Kidney (tissue), 14 donors: ENCODE results near the gene AMMECR1. TPM values are rescaled to one million over a fixed set of nuclear protein-coding genes. Genes with fewer than 3 reads are reported as not detected.
A peak's percentile ranks its signal among the peaks of the same experiment; 100 is the strongest.

ENCODE experiments used
- DNase-seq, 5 donors: peaks; one replicate each; pipeline ENCODE4 v3.0.0-alpha.2; 2013 to 2020
- FAIRE-seq: peaks from 2 replicates; lab custom pipeline; 2012; peaks lifted over from hg19 to GRCh38; lab: Jason Lieb, UNC
- H3K27ac ChIP-seq, 2 donors: one replicate each; pipeline ENCODE4 v1.7.0; 2013; ENCODE audit warnings: low read depth in 2 of 2, low read length in 2 of 2, inconsistent platforms in 1 of 2
- H3K27me3 ChIP-seq: one replicate; pipeline ENCODE4 v1.7.1; 2013; ENCODE audit warnings: low read length, inconsistent platforms; ENCODE audit not compliant: control insufficient read depth, insufficient read depth
- H3K36me3 ChIP-seq, 3 donors: one replicate each; pipeline versions ENCODE4 v1.7.0 to v1.7.1; 2013; ENCODE audit warnings: low read length in 3 of 3, control low read depth in 1 of 3, inconsistent platforms in 1 of 3; ENCODE audit not compliant: insufficient read depth in 3 of 3, control insufficient read depth in 2 of 3
- H3K4me1 ChIP-seq, 3 donors: one replicate each; pipeline versions ENCODE4 v1.7.0 to v1.7.1; 2013; ENCODE audit warnings: low read length in 3 of 3, inconsistent platforms in 1 of 3, low read depth in 1 of 3; ENCODE audit not compliant: control insufficient read depth in 2 of 3, insufficient read depth in 2 of 3
- H3K4me3 ChIP-seq, 3 donors: one replicate each; pipeline versions ENCODE4 v1.7.0 to v1.8.1; 2013; ENCODE audit warnings: low read length in 3 of 3, control low read depth in 1 of 3, inconsistent platforms in 1 of 3
- H3K9ac ChIP-seq, 3 donors: one replicate each; pipeline versions ENCODE4 v1.7.0 to v1.7.1; 2013; ENCODE audit warnings: low read length in 3 of 3, control low read depth in 1 of 3, inconsistent platforms in 1 of 3
- H3K9me3 ChIP-seq, 3 donors: one replicate each; pipeline versions ENCODE4 v1.7.0 to v1.7.1; 2013; ENCODE audit warnings: low read length in 3 of 3, control low read depth in 1 of 3, inconsistent platforms in 1 of 3; ENCODE audit not compliant: control insufficient read depth in 2 of 3, insufficient read depth in 1 of 3
- CTCF ChIP-seq: IDR thresholded peaks from 3 replicates; pipeline ENCODE4 v1.5.1; 2012; ENCODE audit warnings: mild to moderate bottlenecking, moderate library complexity, borderline replicate concordance; ENCODE audit not compliant: insufficient read depth; ENCODE audit errors: extremely low read depth
- intact Hi-C: fragments of 100-400 bp; cut with DNase I; formaldehyde crosslinking; loops from one replicate; pipeline ENCODE4 v1.11.1; 2022
- polyA plus RNA-seq: library from polyadenylated mRNA; stranded (reverse); fragments of 350-450 nt; fragmentation: Illumina TruSeq; extraction: RNeasy Lipid Tissue Mini Kit (QIAGEN cat#74804); gene quantifications from one replicate; pipeline ENCODE4 v1.2.3, GENCODE V29; 2014; ENCODE audit warnings: low read depth, low replicate concordance; ENCODE audit not compliant: insufficient read depth
- total RNA-seq: library from RNA; stranded (reverse); fragmentation: NEBNext Ultra II Directional; extraction: Animal tissue kit (Norgen Biotek cat#: 25700); gene quantifications from one replicate; pipeline ENCODE4 v1.2.1, GENCODE V29; 2021
- donor health status: control.
- donor health status: control.
- donor health status: control.
- donor health status: control.
- donor health status: control.
- donor health status: DM: yes; HTN: yes; CAD: no.
- donor health status: Normal renal cell carcinoma (clear cell type).

AMMECR1 gene
- total and polyA plus RNA-seq, 2 donors from 2014 or later = 4.4 to 11.0 TPM

- Histone ChIP-seq H3K9me3 (no peaks in the 10 kb centered on the region), H3K4me1 (no peaks in the 10 kb centered on the region), H3K36me3 (no peaks in the 10 kb centered on the region), H3K4me3 (no peak overlapping the region), H3K9ac (no peak overlapping the region), H3K27me3 (no peaks in the 10 kb centered on the region), H3K27ac (no peak overlapping the region)
- DNase-seq = no peak
- intact Hi-C loops = no loop called here
- FAIRE-seq = no peak
- TF ChIP-seq CTCF = no peak
Measured at GRCh38 chrX:110327336-110327735, 9.5 kb upstream of the AMMECR1 start.

GRCh38 chrX:110326712-110327111 lies 8.8 kb upstream of the AMMECR1 start:
- intact Hi-C loops = no loop called here
- Histone ChIP-seq H3K9ac (no peak overlapping the region), H3K4me3 (no peak overlapping the region), H3K27me3 (no peaks in the 10 kb centered on the region), H3K4me1 (no peaks in the 10 kb centered on the region), H3K9me3 (no peaks in the 10 kb centered on the region), H3K36me3 (no peaks in the 10 kb centered on the region), H3K27ac (no peak overlapping the region)
- TF ChIP-seq CTCF = no peak
- FAIRE-seq (no peak), DNase-seq (no peak)

- DNase-seq = no peak
- H3K36me3 ChIP-seq = no peaks in the 10 kb centered on the region
- intact Hi-C loops = no loop called here
- no peak overlapping the region for H3K9ac ChIP-seq
- no peak overlapping the region for H3K27ac ChIP-seq
- no peak for TF ChIP-seq CTCF
- no peaks in the 10 kb centered on the region for H3K4me1 ChIP-seq
- no peak overlapping the region for H3K4me3 ChIP-seq
- H3K27me3 ChIP-seq = no peaks in the 10 kb centered on the region
- no peaks in the 10 kb centered on the region for H3K9me3 ChIP-seq
- FAIRE-seq = no peak
Measured at GRCh38 chrX:110322603-110323002, 4.7 kb upstream of the AMMECR1 start.

GRCh38 chrX:110321670-110322069 lies 3.8 kb upstream of the AMMECR1 start:
- intact Hi-C loops = no loop called here
- no peak overlapping the region for H3K27ac ChIP-seq
- no peak overlapping the region for H3K4me3 ChIP-seq
- H3K9me3 ChIP-seq = no peaks in the 10 kb centered on the region
- DNase-seq (no peak), FAIRE-seq (peak; percentile 30)
- no peak overlapping the region for H3K9ac ChIP-seq
- TF ChIP-seq CTCF = no peak
- no peaks in the 10 kb centered on the region for H3K4me1 ChIP-seq
- H3K27me3 ChIP-seq = no peaks in the 10 kb centered on the region
- no peaks in the 10 kb centered on the region for H3K36me3 ChIP-seq
